ENCODE results near the gene ACP7.

DNA sequence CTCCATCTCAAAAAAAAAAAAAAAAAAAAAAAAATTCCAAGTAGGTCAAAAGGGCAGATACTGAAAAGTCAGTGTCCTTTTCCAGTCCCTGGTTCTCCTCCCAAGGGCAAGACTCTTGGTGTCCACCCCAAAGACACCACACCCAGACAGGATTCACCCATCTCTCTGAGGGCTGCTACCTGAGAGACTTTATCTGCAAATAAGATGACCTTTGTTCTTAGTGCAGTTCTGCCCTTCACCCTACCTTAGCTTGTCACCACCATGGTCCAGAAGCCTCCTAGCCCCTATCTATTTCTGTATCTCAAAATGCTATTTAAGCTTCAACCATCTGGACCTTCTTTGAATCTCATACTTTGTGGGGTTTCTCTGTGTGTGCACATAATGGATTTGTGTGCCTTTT is 47.6 kb upstream of the ACP7 start:
- no peak for TF ChIP-seq GATA3 (IDR thresholded peaks at IDR 0.05; ENCODE audit: low read depth, low read length)
- TF ChIP-seq GATA2 (IDR thresholded peaks at IDR 0.05; ENCODE audit: low read depth, low read length): no peak
